Heart left ventricle (tissue), 13 donors: ENCODE measurements around the gene OR6Q1.

Experiments used
- CTCF ChIP-seq, 12 donors: fragments of 200-600 bp; sonication (generic) in 4 of 12; IDR thresholded peaks; one replicate each; pipeline versions ENCODE4 v1.5.0 to v1.8.0; 2018 to 2022; ENCODE audit warnings: antibody characterized with exemption in 12 of 12, mild to moderate bottlenecking in 5 of 12
- POLR2A ChIP-seq, 2 donors: fragments of 450-650 bp; IDR thresholded peaks; one replicate each; pipeline ENCODE4 v1.6.1; 2017; ENCODE audit warnings: antibody characterized with exemption in 2 of 2, mild to moderate bottlenecking in 2 of 2, moderate library complexity in 2 of 2
- donor health status: ischemic (EF 13 %, LVEDD 7.1; RV severe dilation, severe dysfunction).
- donor health status: DM: no; HTN: yes; CAD: no.
- donor health status: DM: no; HTN: no; CAD: no.
- donor health status: ischemic (EF 25% LVEDD 6.9; RV normal size, moderate dysfunction).
- donor health status: ischemic (EF 25% LVEDD 5.7; RV mildly dilated, moderate dysfunction).
- donor health status: ischemic (EF 35%, LVEDD 5.7; RV mildly dilated, moderate dysfunction).
- donor health status: nonischemic (EF 11% LVEDD 7.7; RV severe dilation, severe dysfunction).
- donor health status: DM: yes; HTN: yes; CAD: no.
- donor health status: PGD.
- donor health status: ischemic (EF 29% LVEDD 5.4; RV normal size, mild dysfunction).
- donor health status: nonischemic (EF 23%, LVEDD 6.1; RV moderate dilation, normal function).

- no peak for TF ChIP-seq CTCF (IDR thresholded peaks at IDR 0.05)
- TF ChIP-seq POLR2A (IDR thresholded peaks at IDR 0.05), result no peak
Measured at GRCh38 chr11:58034471-58034870, 3.7 kb downstream of the OR6Q1 start.
